ENCODE measurements around the gene CDK5R2.
"Not testable (repeated sequence)": the region's sequence is repeated elsewhere in the genome, so short reads cannot be mapped to it uniquely, and the experiment has no call there.

CDK5R2 gene

GRCh38 chr2:218959141-218959731 lies at the start of gene CDK5R2:
CDK5R2 (plus strand) TSS chr2:218959666; CDS start chr2:218959821, 155 bp downstream.
- peak; percentile 83 to 96 for DNase-seq

GRCh38 chr2:218910741-218911140 lies 48.7 kb upstream of the CDK5R2 start:
- no peak for DNase-seq

GRCh38 chr2:218920504-218920903 lies 39.0 kb upstream of the CDK5R2 start:
- no peak for DNase-seq

GRCh38 chr2:218924757-218925156 lies 34.7 kb upstream of the CDK5R2 start:
- no peak for DNase-seq

GRCh38 chr2:218925434-218925833 lies 34.0 kb upstream of the CDK5R2 start:
- no peak for DNase-seq

- DNase-seq, result no peak
These were observed 32.0 kb upstream of the CDK5R2 start for GRCh38 chr2:218927422-218927821.

- DNase-seq, result no peak
These were observed 31.6 kb upstream of the CDK5R2 start for GRCh38 chr2:218927876-218928275.

- DNase-seq, result not testable (repeated sequence)
These were observed 29.0 kb upstream of the CDK5R2 start for GRCh38 chr2:218930488-218930887.

- not testable (repeated sequence) for DNase-seq
These were observed 27.7 kb upstream of the CDK5R2 start for GRCh38 chr2:218931751-218932150.

- DNase-seq, result no peak
These were observed 14.6 kb upstream of the CDK5R2 start for GRCh38 chr2:218944759-218945404.

- DNase-seq, result no peak
These were observed 12.8 kb upstream of the CDK5R2 start for GRCh38 chr2:218946621-218947020.

GRCh38 chr2:218952160-218952559 lies 7.3 kb upstream of the CDK5R2 start:
- no peak for DNase-seq

- DNase-seq, result peak in 1 of 2 experiments; percentile 20
These were observed 6.0 kb upstream of the CDK5R2 start for GRCh38 chr2:218953366-218953954.

- DNase-seq, result no peak
These were observed 4.7 kb upstream of the CDK5R2 start for GRCh38 chr2:218954541-218955300.

GRCh38 chr2:218956039-218956438 lies 3.4 kb upstream of the CDK5R2 start:
- DNase-seq, result no peak

GRCh38 chr2:218957671-218958070 lies 1.8 kb upstream of the CDK5R2 start:
- DNase-seq, result no peak

- no peak for DNase-seq
These were observed 1.2 kb upstream of the CDK5R2 start for GRCh38 chr2:218958276-218958675.

- no peak for DNase-seq
These were observed 369 bp downstream of the CDK5R2 start for GRCh38 chr2:218959761-218960308.

- DNase-seq, result peak; percentile 23 to 62
These were observed 1.1 kb downstream of the CDK5R2 start for GRCh38 chr2:218960309-218961165.

- no peak for DNase-seq
These were observed 1.8 kb downstream of the CDK5R2 start for GRCh38 chr2:218961229-218961628.

GRCh38 chr2:218961651-218962570 lies 2.4 kb downstream of the CDK5R2 start:
- DNase-seq, result peak; percentile 35 to 83

Measured in NCI-H526 (cell line).